GM18520 (cell line): ENCODE results near the gene COL4A2.

ENCODE experiments used
- ATAC-seq: cut with Tn5 transposase; IDR thresholded peaks from one replicate; pipeline ENCODE4 v1.9.1; 2021; ENCODE audit not compliant: unreplicated experiment

The COL4A2 gene

DNA sequence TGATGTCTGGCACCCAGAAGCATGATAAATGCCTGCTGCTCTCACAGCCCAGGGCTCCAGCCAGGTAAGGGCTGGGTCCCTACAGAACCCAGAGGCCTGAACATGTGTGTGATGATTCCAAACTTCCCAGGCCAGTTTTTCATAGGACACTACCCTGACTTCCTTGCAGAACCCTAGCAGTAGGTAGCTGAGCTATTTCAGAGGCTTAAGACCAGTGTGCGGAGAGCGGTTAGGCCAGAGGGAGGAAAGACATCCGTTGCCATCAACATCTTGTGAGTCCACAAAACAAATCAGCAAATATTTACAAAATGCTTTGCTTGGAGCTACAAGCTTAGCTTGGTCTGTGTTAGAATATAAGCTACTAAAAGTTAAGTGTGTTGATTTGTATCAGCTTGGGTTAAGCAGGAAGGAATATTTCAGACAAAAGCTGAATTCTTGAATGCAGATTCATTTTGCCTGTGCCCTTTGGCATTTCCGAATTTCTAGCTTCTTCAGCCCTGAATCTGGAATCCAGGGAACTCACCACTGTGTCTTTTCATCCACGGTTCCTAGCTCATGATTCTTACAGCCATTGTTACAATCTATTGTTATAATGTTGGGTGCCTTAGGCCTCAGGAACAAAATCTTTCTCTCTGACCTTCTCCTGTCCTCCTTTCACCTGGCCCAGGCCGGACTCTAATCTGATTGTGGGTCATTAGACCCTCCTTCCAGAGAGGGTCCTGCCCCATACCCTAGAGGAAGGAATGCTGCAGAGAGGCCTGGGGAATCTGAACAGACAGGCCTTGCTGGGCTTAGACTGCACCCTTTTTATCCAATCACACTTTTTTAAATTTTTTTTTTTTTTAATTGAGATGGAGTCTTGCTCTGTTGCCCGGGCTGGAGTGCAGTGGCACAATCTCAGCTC, 242.1 kb downstream of the COL4A2 start:
- ATAC-seq: no peak

DNA sequence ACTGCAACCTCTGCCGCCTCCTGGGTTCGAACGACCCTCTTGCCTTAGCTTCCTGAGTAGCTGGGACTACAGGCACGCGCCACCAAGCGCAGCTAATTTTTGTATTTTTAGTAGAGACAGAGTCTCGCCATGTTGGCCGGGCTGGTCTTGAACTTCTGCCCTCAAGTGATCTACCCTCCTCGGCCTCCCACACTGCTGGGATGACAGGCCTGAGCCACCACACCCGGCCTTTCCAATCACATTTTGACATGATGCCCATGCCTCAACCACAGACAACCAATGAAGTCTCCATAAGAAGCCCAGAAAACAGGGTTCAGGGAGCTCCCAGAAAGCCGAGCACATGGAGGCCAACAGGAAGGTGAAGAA, 242.7 kb downstream of the COL4A2 start:
- ATAC-seq: no peak

DNA sequence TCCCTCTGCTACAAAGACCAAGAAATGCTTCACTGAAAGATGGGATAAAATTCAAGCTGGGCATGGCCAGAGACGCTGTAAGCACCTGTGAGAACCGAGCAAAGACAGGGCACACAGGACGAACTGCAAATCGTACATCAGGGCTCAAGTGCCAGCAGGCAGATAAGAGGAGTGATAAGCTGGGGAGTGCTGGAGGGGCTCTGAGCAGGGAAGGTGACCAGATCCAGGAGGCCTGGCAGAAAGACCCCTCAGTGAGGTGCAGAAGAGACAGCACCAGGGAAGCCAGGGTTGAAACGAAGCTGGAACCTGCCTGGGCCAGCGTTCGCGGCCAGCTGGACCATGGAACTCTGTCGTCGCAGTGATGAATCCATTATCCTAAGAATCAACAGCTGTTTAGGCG, 244.2 kb downstream of the COL4A2 start:
- ATAC-seq: no peak

DNA sequence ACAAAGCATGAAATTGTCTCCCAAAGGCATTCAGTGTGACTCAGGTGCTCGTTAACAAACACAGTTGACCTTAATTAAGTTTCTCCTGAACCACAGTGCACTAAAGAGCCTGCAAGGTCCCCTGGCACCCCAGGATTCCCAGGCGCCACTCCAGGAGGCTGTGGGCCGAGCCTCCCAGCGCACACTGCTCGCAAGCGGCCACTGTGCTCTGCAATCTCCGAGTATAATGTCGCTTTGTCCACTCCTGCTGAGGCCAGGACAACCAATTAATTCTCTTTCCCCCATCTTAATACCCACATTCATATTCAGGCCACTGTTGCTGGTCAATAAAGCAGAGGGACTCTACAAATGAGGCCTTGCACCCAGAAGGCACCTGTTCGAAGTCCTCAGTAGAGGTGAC, 245.7 kb downstream of the COL4A2 start:
- no peak for ATAC-seq

DNA sequence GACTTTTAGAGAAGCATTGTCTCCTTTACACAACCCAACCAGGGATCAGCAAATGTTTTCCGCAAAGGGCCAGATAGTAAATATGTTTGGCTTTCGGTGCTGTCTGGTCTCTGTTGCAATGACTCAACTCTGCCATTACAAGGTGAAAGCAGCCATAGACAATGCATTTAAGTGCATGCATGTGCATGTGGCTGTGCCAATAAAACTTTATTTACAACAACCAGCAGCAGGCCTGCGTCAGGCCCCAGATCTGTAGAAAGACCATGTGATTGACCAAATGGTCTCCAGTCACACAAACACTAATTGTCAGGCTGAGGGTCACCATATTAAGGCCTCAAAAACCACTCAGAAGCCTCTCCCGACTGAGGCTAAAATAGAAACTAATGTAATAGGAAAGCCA, 246.3 kb downstream of the COL4A2 start:
- no peak for ATAC-seq

DNA sequence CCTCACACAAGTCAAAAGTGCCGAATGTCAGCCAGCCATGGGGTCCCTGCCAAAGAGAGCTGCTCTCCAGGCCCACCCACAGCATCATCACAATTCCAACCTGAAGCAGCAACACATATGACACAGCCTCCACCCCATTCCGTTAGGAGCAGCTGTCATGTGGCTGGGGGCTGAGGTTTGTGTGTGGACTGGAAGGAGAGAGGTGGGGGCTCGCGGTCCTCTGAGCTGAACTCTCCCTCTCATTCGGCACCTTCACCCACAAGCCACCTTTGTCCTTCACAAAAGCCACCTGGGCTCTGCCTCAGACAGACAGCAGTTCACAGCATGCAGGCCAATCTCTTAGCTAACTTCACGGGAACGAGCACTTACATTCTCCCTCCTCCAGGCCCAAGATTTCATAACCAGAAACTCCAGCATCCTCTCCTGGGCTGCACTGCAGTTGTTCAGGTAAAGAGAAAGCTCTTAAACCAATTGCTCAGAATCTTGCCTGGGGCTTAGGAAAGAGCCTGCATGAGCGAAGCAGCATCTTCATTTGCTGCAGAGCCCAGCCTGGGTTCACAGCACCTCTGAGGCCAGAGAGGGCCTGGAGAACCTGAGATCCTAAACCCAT, 247.2 kb downstream of the COL4A2 start:
- no peak for ATAC-seq

DNA sequence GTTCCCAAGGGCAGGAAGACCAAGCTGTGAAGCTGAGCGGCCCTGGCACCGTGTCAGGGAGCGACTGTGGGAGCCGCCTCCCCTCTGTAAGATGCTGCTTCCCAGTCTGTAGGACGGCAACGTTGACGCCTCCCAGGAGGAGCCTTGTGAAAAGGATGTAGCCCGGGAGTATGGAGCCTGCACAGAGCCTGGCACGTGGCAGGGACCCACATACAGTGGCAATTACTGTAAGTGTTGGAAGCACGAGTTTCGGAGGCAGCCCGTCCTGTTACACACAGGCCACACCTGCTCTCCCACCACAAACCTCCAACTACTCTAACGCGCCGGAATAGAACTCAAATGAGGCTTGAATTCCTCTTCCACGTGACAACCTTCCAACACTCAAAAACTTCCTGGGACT, 247.9 kb downstream of the COL4A2 start:
- ATAC-seq: no peak

DNA sequence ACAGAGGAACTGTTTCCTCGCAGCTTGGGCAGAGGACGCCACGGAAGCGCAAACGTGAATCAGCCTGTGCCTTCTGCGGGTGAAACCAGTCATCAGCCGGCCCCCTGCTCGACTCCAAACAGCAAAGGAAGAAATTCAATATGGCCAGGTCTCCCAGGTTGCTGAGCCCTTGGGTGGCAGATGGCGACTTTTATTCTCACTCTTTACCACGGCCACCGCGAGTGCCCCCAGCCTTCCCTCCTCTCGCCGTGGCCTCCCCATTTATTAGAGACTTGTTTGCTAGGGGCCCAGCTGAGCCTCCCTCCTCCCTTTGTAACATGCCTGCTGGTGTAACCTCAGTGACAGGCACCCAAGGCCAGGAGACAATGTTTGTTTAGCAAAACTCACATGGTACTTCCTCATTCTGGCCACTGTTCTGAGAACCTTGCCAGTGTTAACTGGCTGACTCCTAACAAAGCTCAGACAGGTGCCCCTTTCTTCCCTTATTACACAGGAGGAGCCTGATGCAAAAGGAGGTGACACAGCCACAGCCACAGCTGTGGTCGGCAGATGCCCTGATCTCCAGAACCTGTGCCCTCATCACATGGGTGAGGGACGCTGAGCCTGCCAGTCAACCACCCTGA, 248.6 kb downstream of the COL4A2 start:
- no peak for ATAC-seq

DNA sequence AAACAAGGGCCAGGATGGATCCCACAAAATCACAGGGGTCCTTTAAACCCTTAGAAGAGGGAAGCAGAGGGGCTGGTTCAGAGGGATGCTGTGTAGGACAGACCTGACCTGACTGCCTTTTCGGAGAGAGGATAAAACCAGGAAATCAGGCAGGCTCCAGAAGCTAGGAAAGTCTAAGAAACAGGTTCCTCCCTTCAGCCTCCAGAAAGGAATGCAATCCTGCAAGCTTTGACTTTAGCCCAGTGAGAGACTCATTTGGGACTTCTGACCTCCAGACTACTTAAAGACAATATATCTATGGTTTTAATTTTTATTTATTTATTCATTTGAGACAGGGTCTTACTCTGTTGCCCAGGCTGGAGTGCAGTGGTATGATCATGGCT, 249.1 kb downstream of the COL4A2 start:
- ATAC-seq: no peak

DNA sequence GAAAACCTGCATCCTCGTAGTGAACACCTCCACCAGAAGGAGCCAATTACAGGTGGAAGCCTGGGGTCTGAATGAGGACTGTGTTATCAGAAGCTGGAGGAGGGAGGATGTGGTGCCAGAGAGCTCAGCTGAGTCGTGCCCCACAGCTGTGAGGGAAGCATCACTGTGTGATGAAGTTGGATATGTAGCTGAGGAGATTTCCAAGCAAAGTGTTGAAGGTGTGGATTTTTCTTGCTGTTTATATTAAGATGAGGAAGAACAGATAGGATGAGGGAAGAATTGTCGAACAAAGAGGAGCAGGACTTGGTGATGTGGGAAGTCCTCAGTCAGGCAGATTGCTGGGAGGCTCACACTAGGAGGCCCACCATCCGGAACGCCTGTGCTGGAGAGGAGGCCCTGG, 250.0 kb downstream of the COL4A2 start:
- no peak for ATAC-seq

DNA sequence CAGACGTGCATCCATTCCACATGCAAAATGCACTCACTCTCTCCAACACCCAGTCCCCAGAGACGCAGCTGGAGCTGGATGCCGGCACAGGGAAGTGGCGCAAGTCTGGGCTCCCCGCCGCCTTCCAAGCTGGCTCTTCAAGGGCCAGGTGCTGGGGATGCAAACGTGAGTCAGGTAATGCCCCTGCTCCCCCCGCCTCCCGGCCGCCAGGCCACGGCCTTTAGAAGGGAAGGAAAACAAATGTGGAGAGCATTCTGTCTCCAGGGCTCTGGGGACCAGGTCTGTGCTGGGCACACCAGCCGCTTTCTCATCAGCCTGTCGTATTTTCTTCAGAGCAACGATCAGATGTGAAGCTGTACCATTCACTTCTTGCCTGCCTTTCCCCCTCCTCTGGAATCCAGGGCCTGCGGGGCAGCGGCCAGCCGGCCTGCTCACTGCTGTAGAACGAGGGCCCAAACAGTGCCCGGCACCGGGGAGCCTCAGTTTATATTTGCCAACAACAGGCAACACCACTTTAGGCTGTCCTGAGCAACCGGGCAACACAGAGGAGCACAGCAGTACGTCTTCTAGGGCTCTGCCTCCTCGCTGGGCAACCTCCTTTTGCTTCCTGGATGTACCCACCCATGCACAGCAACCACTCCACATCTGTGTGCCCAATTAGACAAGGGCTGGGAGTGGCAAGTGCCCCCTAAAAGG, 250.7 kb downstream of the COL4A2 start:
- no peak for ATAC-seq

DNA sequence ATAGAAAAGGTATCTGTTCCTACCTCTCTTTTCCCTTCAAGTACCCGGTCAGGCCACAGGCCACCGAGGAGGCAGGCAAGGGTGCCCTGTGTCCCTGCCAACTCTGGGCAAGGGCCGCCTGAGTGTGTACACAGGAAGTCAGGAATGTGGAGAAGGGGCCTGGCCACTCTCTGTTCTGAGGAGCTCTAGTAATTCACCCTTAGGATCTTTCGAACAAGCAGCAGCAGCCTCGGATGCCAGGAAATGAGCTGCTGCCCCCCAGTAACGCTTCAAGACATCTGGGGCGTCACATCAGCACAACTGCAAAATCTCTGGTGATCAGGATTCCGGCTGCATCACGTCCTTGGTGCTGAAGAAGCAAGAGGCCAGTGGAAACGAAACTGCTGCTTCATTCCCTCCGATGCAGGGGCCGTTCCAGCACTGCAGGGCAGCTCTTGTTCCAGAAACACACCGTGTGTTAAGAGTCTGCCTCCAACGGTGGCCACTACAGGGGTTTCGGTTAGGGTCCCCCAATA, 252.4 kb downstream of the COL4A2 start:
- no peak for ATAC-seq

DNA sequence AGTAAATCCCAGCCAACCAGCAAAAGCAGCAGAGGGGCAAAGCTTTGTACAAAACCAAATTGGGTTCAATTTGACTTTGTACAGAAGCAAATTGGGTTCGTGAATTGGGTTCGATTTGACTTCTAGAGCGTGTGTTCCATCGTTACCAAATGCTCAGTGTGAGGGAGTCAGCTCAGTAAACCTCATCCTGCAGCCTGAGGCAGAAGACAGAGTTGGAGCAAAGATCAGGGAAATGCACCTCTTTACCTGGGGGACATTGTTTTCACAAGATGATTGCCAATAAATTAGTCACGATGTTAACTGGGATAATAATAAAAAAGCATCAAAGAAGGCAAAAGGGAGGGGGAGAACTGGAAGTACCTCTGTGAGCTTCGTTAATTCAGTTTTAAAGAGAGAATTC, 252.9 kb downstream of the COL4A2 start:
- no peak for ATAC-seq

DNA sequence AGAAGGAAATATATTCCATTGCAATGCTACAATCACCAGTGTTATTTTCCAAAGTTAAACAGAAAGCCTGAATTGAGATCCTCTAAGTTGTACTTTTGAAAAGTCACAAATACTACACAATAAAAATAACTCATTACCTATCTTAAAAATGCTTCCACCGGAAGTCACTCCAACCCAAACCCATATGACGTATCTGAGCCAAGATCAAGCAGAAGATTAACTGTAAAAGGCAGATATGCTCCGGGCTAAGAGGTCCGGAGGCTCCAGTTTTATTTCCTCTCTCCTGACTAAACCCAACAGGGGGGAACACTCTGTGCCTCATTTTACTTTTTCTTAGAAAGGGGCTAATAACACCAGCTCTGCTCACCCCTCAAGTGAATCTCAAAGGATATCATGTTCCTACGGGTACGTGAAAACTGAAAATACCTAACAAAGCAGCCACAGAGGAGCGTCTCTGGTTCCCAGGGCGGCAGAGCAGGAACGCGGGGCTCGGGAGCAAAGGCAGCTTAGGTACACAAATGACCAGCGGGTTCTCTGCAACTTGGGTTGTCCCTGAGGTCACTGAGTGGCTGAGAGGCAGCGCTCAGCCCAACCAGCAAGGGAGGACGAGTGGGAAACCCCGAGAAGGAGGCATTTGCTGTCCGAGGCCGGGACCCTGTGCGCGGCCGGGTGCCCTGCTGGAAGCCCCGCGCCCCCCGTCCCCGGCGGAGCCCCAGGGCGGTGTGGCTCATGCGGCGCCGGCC, 253.7 kb downstream of the COL4A2 start:
- ATAC-seq: no peak

DNA sequence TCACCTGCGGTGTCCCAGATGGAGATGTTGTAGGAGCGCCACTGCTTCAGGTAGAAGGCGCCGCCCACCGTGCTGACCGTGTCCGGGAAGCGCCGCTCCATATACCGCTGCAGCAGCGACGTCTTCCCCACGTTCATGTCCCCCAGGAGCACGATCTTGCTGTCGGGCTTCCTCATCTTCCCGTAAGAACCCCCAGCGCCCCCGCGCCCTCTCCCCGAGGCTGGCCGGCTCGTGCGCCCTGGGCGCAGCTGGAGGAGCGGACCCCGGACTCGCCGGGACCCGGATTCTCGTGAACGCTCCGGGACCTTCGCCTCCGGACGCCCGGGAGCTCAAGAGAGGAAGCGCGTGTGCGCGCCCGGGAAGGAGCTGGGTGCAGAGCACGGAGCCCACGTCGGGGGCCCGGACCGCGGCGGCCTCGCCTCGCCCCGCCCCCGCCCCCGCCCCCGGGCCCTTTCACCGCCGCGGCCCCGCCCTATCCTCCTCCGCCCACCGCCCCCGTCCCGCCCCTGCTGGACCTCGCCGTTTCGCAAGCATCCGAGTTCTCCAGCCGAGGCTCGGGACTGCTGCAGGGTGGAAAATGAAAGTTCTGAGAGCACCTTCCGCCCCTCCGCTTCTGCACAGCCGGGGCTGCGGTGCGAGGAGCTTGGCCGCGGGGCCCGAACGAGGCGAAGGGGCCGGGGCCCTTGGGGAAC, 254.4 kb downstream of the COL4A2 start, which contains the start of gene RAB20:
RAB20 (minus strand) TSS at position 379 of the 692 bp plus-strand sequence; CDS start at position 176, 203 bp downstream.
- ATAC-seq: peak; percentile 58

DNA sequence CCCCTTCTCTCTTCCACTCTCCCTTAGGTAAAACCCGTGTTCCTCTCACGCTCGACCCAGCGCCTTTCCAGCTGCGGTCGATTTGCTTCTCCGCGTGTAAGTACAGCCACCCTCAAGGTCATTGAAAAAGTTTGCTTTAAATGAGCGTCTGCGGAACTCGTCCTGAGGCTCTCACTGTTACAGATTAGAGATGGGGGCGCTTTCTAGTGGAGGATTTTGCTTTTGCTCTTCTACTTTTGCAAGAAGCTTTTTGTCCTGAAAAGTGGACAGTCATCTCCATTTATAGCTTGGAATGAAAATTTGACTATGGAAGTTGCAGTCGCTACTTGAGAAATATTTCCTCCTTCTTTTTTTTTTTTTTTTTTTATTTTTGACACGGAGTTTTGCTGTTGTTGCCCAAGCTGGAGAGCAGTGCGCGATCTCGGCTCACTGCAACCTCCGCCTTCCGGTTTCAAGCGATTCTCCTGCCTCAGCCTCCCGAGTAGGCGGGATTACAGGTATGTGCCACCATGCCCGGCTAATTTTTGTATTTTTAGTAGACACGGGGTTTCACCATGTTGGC, 255.0 kb downstream of the COL4A2 start:
- no peak for ATAC-seq
